Stimulated activated CD4-positive, alpha-beta T cell treated with anti-CD3 and anti-CD28 coated beads, Interleukin-1b, Interleukin-23, amount 100 ng/mL, for 1 hour (primary cell): Measurements from ENCODE around the gene CLOCK.

Experiments used
- DNase-seq, 2 donors: peaks; one replicate each; pipeline ENCODE4 v3.0.0-alpha.2; 2020; ENCODE audit warnings: low read depth in 2 of 2

CLOCK gene

DNA sequence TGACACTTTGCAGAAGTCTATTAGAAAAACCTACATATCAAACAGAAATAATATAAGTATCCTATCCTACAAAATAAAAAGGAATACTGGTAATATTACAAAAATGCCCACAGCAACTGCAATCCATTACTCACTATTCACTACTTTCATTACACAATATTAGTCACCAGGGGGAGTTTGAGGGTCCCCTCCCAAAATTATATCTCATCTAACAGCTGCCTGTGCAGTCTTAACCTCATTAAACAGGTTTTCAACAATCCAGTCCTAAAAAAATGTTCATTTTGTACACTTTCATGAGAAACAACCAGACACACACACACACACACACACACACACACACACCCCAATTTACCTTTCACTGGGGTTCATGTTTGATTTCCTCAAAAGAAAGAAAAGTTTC, 2.9 kb downstream of the CLOCK start:
- DNase-seq = no peak

DNA sequence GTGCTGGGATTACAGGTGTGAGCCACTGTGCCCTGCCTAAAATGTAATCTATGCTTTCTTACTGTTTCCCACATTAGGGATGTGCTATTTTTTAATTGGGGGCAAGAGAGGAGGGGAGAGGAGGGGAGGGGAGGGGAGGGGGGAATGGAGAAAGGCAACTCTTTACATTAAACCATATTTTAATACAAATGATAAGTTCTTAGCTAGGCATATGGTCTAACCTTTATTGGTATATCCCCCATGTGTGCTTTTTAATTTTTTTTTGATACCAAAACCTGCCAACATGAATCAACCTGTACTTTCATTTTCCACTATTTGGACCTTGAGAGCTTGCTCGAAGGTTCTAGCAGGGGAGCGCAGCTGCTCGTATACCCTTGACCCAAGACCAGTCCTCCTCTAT, 6.4 kb downstream of the CLOCK start:
- DNase-seq = no peak

DNA sequence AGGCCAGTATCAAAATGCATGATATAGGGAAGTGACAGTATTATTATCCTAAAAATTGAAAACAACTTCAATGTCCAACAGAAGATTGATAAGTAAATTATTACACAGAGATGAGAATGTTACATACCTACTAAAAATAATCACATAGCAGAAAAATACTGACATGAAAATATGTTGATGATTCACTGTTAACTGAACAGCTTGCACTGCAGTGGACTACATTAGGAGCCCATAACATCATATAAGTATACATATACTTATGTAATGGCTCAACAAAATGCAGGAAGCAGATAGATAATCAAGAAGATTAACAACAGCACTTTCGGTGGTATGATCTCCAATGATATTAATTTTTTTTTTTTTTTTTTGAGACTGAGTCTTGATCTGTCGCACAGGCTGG, 7.1 kb downstream of the CLOCK start:
- DNase-seq = no peak

DNA sequence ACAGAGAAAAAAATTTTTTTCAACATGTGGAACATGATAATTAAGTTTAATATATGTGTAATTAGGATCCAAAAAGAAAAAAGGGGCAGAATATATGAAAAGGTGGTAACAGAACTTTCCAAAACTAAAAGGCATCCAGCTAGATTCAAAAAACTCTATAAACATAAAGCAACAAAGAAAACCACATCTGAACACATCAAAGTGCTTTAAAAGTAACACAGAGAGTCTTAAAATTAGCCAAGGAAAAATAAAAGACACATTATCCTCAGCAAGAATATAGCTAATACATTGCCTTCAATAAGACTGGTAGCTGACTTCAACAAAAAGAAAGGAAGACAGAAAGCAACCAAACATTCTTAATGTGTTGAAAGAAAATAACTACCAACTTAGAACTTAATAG, 8.2 kb downstream of the CLOCK start:
- DNase-seq = no peak

DNA sequence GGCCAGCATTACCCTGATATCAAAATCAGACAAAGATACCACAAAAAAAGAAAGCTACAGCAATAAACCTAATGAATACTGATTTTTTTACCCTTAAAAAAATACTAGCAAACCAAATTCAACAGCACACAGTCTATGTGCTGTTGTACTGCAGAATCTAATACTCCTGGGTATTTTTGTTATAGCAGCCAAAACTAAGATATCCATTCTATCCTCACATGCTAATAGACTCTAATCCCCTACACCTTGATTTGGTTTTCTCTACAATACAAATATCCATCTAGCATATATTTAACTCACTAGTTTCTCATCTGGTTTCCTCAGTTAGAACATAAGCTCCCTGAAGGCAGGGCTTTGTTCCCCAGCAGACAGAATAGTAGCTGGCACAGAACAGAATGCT, 12.4 kb downstream of the CLOCK start:
- DNase-seq = no peak

DNA sequence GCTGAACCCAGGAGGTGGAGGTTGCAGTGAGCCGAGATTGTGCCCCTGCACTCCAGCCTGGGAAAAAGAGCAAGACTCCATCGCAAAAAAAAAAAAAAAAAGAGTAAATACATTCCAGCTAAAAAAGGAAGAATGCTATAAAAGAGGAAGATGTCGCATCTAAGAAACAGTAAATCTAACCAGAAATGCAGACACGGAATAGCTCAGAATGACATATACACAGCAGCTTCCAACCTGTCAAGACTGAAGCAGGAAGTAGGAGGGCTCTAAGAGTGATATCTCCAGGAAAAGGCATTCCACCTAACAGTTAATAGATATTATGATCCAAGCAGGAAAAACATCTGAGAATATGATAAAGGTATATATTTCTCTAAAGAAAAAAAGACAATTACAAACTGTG, 16.0 kb downstream of the CLOCK start:
- DNase-seq = no peak

DNA sequence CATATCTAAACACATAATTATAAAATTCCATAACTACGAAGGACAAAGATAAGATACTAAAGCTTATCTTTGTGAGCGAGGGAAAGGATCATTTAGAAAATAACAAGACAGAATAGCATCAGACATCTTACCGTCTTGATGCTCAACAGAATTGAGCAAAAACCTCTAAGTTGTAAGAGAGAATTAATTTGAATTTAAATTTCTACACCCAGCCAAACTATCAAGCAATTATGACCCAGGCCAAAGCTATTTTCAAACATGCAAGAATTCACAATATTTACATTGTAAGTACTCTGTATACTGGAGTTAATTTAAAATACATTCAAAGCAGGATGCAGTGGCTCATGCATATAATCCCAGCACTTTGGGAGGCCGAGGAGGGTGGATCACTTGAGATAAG, 16.5 kb downstream of the CLOCK start:
- no peak for DNase-seq

DNA sequence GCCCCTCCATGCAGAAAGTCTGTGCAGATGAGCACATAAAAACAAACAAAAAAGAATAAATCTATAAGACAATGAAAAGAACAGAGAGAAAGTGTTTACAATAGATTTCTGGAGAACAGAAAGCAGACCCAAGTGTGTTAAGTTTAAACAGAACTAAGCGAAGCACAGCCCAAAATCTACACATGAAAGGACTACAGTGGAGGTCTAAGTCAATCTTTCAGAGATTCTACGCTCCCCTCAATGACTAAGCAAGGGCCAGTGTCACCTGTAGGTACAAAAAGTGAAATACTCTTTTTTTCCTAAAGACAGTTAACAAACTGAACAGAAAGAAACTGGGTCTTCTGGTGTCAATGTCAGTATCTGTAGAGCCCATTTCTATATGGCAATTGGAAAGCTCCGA, 18.2 kb downstream of the CLOCK start:
- DNase-seq = no peak

DNA sequence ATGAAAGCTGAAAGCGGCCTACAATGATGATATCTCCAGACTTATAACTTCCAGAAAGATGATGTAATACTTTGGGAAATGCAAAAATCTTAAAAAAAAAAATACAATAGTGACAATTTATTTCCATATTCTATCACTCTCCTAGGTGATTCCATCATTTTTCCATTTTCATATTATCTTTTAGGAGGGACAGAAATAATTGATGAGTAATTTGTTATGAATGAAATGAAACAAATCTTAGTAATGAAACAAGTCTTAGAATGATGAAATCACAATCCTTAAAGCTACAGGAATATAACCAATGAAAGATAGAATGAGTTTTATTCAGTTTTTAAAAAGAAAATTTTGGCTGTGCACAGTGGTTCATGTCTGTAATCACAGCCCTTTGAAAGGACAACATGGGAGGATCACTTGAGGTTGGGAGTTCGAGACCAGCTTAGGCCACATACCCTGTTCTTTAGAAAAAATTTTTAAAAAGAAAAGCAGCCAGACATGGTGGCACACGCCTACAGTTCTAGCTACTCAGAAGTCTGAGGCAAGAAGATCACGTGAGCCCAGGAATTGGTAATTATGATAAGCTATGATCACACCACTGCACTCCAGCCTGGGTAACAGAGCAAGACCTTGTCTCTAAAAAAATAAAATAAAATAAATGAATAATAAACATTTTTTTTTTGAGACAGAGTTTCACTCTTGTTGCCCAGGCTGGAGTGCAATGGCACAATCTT, 21.7 kb downstream of the CLOCK start:
- DNase-seq = no peak

DNA sequence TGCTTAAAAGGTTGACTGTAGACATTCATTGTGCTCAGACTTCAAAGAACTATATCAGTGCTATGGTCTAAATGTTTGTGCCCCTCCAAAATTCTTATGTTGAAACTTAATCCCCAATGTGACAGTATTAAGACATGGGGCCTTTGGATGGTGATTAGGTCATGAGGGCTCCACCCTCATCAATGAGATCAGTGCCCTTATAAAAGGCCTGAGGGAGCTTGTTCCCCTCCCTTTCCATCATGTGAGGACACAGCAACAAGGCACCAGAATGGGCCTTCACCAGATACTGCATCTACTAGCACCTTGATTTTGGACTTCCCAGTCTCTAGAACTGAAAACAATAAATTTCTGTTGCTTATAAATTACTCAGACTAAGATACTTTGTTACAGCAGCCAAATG, 28.3 kb downstream of the CLOCK start:
- DNase-seq = no peak

DNA sequence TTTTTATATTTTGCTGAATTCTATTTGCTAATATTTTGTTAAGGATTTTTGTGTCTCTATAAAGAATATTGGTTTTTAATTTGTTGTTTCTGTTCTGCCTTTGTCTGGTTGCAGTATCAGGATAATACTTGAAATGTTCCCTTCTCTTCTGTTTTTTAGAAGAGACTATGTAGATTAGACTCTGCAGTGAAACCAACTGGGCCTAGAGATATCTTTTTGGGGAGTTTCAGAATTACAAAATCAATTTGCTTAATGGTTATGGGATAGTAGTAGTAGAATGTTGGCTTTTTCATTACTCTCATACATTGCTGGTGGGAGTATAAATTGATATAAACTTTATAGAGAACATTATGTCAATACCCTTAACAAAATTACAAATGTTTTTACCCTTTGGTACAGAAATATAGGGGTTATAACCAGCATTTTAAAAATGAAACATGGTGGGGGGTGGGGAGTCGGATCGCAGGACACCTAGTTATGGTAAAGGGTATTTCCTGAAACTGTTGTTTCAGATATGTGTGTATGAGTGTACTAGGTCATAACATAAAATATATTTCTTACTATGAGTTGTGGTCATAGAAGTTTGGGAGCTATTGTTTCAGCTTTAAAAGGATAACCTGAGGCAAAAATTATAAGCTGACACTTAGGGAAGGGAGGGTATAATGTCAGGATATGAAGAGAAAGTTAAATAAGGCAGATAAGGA, 29.0 kb downstream of the CLOCK start:
- DNase-seq = no peak

DNA sequence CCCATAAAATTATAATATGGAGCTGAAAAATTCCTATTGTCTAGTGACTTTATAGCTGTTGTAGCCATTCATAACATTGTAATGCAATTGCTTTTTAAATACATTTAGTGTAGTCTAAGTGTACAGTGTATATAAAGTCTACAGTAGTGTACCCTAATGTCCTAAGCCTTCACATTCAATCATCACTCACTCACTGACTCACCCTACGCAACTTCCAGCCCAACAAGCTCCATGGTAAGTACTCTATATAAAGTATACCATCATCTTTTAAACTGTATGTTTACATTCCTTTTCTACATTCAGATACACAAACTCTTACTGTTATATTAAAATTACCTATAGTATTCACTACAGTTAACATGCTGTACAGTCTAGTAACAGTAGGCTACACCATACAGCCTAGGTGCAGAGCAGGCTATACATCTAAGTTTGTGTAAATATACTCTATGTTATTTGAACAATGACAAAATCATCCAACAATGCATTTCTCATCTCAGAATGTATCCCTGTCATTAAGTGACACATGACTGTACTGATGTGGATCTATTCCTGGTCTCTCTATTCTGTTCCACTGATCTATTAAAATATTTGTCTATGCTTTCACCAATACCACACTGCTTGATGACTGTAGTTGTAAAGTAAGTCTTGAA, 33.7 kb downstream of the CLOCK start:
- DNase-seq = no peak

DNA sequence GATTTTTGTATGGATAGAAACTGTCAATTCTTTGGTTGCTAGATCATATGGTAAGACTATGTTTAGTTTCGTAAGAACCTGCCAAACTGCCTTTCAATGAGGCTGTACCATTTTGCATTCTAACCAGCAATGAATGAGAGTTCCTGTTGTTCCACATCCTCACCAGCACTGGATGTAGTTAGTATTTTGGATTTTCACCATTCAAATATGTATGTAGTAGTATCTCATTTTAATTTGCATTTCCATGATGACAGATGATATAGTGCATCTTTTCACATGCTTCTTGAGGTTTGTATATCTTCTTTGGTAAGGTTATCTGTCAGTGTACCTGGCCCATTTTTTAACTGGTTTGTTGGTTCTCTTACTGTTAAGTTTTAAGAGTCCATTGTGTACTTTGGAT, 34.6 kb downstream of the CLOCK start:
- DNase-seq = no peak

DNA sequence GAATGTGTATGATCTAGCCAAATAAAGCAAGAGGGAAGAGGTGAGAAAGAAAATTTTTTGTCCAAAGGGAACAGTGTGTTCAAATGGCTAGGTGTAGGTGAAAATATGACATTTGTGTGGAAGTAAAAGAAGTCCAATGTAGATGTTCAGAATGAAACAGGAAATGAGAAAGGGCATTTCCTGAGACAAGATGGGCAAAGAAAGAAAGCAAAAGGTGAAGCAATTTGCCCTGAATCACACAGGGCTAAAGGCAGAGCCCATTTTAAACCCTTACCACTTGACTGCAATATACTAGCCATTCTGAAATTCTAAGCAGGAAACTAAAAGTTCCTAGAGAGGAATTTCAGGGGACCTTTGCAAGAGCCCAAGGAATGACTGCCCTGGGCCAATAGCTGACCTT, 36.0 kb downstream of the CLOCK start:
- DNase-seq = no peak

DNA sequence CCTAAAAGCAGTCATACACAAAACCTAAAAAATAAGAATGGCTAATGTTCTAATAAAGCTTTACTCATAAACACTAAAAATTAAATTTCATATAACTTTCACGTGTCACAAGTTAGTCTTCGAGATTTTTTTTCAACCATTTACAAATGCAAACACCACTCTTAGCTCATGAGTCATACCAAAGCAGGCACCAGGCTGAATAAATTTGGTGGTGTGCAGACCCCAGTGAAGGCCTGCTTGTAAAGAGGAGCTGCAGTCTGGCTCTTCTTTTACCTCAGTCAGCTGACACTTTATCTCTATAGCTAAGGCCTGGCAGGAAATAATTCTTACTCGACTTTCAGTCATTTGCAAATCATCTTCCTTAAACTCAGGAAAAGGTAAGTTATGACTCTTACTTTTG, 37.4 kb downstream of the CLOCK start:
- no peak for DNase-seq

DNA sequence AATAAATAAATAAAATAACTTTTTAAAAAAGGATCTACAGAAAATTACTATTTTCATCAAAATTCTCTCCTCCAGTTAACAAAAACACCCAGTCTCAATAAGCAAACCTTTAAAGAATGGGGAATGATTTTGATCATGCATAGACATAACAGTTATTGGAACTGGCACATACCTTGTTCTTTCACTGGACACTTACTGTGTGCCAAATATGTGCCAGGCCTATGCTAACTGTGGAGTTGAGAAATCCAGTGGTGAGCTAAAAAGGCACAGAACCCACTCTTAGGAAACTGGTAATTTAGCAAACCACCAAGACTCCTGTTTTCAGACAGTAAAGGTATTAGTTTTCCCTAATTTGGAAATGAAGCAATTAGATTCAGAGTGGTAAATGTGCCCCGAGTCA, 39.1 kb downstream of the CLOCK start:
- no peak for DNase-seq

DNA sequence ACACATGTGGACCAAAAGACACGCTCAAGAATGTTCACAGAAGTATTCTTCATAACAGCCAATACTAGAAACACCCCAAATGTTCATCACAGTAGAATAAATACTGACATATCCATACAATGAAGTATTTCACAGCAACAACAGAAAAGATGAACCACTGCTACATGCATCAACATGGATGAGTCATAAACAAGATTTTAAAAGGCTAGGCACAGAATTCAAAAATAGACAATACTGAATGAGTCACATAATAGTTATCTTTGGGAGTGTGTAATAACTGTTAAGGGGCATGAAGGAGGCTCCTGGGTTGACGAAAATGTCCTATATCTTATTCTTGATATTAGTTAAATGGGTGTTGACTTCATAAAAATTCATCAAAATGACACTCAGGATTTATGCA, 43.5 kb downstream of the CLOCK start:
- no peak for DNase-seq

DNA sequence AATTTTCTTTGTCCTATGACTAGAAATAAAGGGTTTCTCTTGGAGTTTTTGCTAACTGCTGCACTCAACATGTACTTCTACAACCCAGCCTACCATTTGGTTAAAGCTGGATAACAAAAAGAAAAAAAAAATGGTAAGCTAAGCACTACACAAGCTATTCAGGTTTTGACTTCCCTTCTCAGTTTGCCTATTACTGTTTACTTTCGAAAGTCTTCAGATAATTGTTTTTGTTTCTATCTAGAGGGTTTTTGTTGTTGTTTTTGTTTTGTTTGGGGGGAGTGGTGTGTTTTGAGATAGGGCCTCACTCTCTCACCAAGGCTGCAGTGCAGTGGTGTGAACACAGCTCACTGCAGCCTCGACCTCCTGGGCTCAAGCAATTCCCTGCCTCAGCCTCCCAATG, 46.6 kb downstream of the CLOCK start:
- DNase-seq = no peak

DNA sequence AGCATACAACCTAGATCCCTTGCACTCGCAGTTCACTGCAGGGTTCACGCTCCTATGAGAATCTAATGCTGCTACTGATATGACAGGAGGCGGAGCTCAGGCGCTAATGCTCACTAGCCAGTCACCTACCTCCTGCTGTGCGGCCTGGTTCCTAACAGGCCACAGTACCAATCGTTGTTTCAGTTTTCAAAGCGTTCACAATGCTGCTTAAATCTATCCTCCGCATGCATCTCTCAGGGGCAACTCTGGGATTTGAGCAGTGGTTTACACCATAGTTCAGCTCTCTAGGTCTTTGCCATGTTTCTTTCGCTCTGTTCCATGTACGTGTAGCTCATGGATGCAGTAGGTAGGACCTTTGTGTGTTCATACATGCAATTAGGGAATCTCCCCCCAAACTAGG, 47.2 kb downstream of the CLOCK start:
- DNase-seq = no peak

DNA sequence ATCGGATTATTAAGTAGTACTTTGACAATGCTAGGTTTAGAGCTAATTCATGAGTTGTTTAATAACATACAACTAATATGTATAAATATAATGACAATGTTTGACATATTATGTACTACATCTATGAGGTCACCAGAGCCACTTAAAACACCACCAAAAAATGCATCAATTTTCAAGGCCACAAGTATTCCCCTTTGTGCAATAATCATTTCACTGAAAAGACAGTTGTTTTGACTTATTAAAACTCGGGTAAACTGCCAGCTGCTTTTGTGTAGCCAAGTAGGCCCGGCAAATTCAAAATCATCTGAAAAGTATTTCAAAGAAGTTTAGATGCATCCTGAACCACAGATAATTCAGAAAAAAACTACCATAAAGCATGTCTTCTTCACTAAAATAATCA, 48.7 kb downstream of the CLOCK start:
- DNase-seq = no peak

DNA sequence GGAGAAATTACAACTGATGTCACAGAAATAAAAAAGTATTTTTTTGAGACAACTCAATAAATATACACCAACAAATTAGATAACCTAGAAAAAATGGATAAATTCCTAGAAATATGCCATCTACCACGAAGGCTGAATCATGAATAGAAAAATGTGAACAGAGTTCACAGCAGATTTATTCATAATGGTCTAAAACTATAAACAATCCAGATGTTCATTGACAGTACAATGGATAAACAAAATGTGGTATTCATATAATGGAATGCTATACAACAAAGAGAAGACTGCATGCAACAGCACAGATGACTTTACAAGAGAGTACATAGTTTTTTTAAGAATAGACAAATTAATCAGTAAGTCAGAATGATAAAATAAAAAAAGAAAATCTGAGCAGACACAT, 55.2 kb downstream of the CLOCK start:
- DNase-seq = no peak

DNA sequence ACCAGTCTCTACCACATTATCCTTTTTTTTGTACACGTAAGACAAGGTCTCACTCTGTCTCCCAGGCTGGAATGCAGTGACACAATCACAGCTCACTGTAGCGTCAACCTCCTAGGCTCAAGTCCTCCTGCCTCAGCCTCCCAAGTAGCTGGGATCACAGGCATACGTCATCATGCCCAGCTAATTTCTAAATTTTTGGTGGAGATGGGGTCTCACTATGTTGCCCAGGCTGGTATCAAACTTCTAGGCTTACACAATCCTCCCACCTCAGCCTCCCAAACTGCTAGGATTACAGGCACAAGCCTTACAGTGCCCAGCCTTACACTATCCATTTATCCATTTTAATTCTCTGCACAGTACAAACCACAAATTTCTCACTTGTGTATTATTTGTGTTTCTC, 58.0 kb downstream of the CLOCK start:
- no peak for DNase-seq

DNA sequence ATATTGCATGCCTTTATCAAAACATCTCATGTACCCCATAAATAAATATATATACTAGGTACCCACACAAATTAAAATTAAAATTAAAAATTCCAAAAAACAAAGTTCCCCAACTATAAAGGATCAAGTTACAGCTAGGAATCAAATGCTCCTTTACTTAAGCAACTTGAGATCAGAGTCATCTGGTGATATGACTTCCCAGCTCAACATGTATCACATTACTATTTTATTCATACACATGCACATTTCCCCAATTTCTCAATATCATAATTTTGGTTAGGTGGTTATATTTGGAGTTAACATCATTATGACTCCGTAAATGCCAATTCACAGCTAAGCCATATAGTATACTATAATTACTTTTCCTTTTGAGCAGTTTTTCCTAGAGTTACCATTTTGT, 60.9 kb downstream of the CLOCK start:
- no peak for DNase-seq
